GM18867 (cell line): ENCODE measurements around the gene BCAR3.
A peak's percentile ranks its signal among the peaks of the same experiment; 100 is the strongest.

Source experiments
- ATAC-seq: cut with Tn5 transposase; IDR thresholded peaks from one replicate; pipeline ENCODE4 v1.9.1; 2021; ENCODE audit warnings: mild to moderate bottlenecking, moderate library complexity; ENCODE audit not compliant: unreplicated experiment

The BCAR3 gene

GRCh38 chr1:93681101-93681988, at the start of gene BCAR3:
Gene BCAR3, minus strand, starts transcription at chr1:93681837. Its CDS starts 6,907 bp downstream, at chr1:93674930.
- peak; percentile 73 for ATAC-seq

- ATAC-seq: no peak
Measured at GRCh38 chr1:93730621-93731020, 49.0 kb upstream of the BCAR3 start.

GRCh38 chr1:93729906-93730305, 48.3 kb upstream of the BCAR3 start:
- no peak for ATAC-seq

- ATAC-seq: peak; percentile 71
Measured at GRCh38 chr1:93729502-93729901, 47.9 kb upstream of the BCAR3 start.

- no peak for ATAC-seq
Measured at GRCh38 chr1:93728480-93729131, 47.0 kb upstream of the BCAR3 start.

- ATAC-seq: no peak
Measured at GRCh38 chr1:93723733-93724270, 42.2 kb upstream of the BCAR3 start.

GRCh38 chr1:93723110-93723509, 41.5 kb upstream of the BCAR3 start:
- ATAC-seq: no peak

GRCh38 chr1:93722081-93723031, 40.7 kb upstream of the BCAR3 start:
- no peak for ATAC-seq

GRCh38 chr1:93720956-93721626, 39.5 kb upstream of the BCAR3 start:
- ATAC-seq: no peak

- ATAC-seq: no peak
Measured at GRCh38 chr1:93717640-93718039, 36.0 kb upstream of the BCAR3 start.

GRCh38 chr1:93716941-93717368, 35.3 kb upstream of the BCAR3 start:
- no peak for ATAC-seq

- ATAC-seq: peak; percentile 39
Measured at GRCh38 chr1:93716163-93716562, 34.5 kb upstream of the BCAR3 start.

- ATAC-seq: peak; percentile 38
Measured at GRCh38 chr1:93715529-93716126, 34.0 kb upstream of the BCAR3 start.

GRCh38 chr1:93714356-93714755, 32.7 kb upstream of the BCAR3 start:
- no peak for ATAC-seq

- ATAC-seq: no peak
Measured at GRCh38 chr1:93713341-93713740, 31.7 kb upstream of the BCAR3 start.

- no peak for ATAC-seq
Measured at GRCh38 chr1:93712741-93713140, 31.1 kb upstream of the BCAR3 start.

GRCh38 chr1:93710499-93711453, 29.1 kb upstream of the BCAR3 start:
- peak; percentile 23 for ATAC-seq

GRCh38 chr1:93708734-93709481, 27.3 kb upstream of the BCAR3 start:
- ATAC-seq: no peak
